Stomach (tissue), 4 donors: ENCODE data around the gene R3HCC1L.

Source experiments
- CTCF ChIP-seq, 7 experiments: fragments of 450-650 bp in 4 of 7; fragments of 200-600 bp in 3 of 7; sonication (generic) in 3 of 7; IDR thresholded peaks; one replicate each; pipeline ENCODE4 v1.5.1; 2016 to 2019; ENCODE audit warnings: antibody characterized with exemption in 7 of 7, control low read depth in 2 of 7, mild to moderate bottlenecking in 1 of 7
- POLR2AphosphoS5 ChIP-seq, 3 donors: sonication (generic); formaldehyde crosslinking; IDR thresholded peaks; one replicate each; pipeline ENCODE4 v1.6.1; 2016; ENCODE audit warnings: antibody characterized with exemption in 3 of 3

- TF ChIP-seq CTCF (IDR thresholded peaks at IDR 0.05), result no peak
- TF ChIP-seq POLR2AphosphoS5 (IDR thresholded peaks at IDR 0.05), result no peak
Observed at GRCh38 chr10:98144985-98145384, 10.5 kb downstream of the R3HCC1L start.
